Activated gamma-delta T cell treated with anti-CD3 and anti-CD28 coated beads, Interleukin-2, amount 50 U/mL, for 16 hours (primary cell): ENCODE results near the gene NDUFAF3.

Experiments used
- DNase-seq: peaks from one replicate; pipeline ENCODE4 v3.0.0-alpha.2; 2020; ENCODE audit warnings: low read depth

Gene NDUFAF3

DNA sequence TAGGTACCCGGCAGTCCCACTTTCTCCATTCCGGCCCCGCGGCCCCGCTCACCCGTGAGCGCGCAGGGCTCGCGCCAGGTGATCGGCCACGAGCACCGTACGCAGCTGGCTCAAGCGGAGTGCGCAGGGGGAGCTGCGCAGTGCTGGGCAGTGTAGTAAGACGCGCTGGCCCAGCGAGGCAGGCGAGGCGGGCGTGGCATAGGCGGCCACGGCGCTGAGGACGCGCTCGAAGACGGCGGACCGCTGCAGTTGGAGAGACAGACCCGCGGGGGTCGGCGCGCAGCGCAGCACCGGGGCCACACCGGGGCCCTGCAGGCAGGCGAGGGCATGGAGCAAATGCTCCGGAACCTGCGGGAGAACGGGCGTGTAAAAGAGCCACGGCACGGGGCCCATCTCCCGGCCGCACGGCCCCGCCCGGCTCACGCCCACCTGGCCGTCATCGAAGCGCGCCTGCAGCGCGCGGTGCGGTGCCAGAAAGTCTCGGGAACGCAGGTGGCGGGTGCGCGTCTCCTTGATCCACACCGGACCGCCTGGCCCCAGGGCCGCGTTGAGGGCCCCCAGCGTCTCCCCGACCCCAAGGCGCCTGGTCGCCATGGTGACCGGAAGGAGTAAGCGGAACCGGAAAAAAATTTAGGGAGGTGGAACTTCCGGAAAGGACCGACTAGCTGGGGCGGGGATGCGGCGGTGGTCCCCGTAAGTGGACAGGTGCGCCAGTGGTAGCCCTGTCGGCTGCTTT is 3.8 kb upstream of the NDUFAF3 start, which contains the start of gene DALRD3:
Gene DALRD3, minus strand, starts transcription at position 610 of the 736 bp plus-strand sequence. Its CDS starts 16 bp downstream, at position 594.
- DNase-seq, result no peak

GRCh38 chr3:49018707-49019006 is 3.3 kb upstream of the NDUFAF3 start:
- DNase-seq, result no peak

GRCh38 chr3:49019941-49020329 is 2.0 kb upstream of the NDUFAF3 start:
- DNase-seq, result no peak

- no peak for DNase-seq
These were observed 1.4 kb upstream of the NDUFAF3 start for GRCh38 chr3:49020330-49021212.

DNA sequence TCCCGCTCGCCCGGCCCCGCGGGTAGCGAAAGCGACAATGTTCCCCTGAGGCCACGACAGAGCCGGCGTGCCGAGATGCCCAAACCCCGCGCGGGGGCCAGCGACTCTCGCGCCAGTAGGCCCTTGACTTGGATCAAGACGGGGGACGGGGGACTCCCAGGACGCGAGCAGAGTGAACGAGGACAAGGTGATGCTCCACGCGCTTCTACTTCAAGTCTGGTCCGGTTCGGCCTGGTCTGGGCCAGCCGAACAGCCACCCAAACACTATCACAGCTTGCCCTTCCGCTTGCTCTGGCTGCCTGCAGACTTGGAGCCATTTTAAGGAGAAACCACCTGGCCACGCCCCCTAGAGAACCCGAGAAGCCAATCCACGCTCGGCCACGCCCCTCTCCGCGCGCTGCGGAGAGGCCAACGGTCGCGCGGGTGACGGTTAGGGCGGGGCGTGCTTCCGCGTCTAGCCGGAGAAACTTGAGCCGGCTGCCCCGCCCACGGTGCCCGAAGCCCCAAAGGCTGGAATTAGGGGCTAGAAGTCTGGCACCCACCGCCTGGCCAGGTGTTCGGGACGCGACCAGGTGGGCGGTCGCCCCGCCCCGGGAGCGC is 608 bp upstream of the NDUFAF3 start:
- DNase-seq, result peak; percentile 98

GRCh38 chr3:49022688-49023171 is 809 bp downstream of the NDUFAF3 start:
- no peak for DNase-seq

GRCh38 chr3:49023775-49024174 is 1.9 kb downstream of the NDUFAF3 start:
- DNase-seq, result no peak

GRCh38 chr3:49024449-49024848 is 2.5 kb downstream of the NDUFAF3 start:
- no peak for DNase-seq

DNA sequence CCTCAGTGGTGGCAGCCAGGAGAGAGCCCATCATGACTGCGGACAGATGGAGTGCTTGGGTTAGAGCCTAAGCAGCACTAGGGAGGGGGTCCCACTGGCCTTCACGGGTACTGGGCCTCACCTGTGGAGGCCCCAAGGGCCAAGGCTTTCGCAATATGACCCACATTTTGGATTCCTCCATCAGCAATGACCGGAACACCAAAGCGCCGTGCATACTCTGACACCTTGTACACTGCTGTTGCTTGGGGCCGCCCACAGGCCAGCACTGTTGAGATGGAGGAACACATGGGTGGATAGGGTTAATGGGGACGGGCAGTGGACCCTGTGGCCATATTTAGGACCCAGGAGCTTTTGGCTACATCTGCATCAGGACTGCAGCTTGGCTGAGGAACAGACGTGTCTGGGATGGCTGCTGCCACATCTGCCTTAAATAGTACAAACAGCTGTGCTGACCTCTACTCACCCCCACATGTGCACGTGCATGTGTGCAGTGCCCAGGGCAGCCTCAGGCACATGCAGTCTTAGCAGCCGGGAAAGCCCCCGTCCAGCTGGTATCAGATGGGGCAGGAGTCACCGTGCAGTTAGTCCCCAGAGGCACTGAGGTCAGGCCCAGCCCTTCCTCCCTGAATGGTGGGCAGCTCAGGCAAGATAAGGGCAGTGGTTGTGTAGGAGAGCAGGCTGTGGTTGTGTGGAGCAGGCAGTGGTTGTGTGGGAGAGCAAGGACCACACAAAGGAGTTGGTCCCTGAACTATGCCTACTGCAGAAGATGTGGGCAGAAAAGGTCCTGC is 3.3 kb downstream of the NDUFAF3 start:
- no peak for DNase-seq

GRCh38 chr3:49025793-49026520 is 4.0 kb downstream of the NDUFAF3 start:
- no peak for DNase-seq

DNA sequence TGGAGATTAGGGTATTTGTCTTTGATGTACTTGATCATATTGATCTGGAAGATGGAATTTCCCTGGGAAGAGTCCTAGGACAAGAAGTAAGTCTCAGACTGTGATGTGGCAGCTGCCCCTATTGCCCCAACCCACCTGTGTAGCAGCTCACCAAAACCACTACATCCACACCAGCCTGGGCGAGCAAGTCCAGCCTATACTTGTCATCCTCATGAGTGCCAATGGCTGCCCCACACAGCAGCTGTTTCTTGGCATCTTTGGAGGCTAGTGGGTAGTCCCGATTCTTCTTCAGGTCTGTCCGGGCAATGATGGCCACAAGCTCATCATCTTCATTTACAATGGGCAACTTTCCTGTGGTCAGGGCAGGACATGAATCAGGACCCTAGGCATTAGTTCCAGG is 4.6 kb downstream of the NDUFAF3 start:
- DNase-seq, result no peak

GRCh38 chr3:49027634-49028033 is 5.7 kb downstream of the NDUFAF3 start:
- no peak for DNase-seq

GRCh38 chr3:49028298-49028672 is 6.4 kb downstream of the NDUFAF3 start:
- no peak for DNase-seq

DNA sequence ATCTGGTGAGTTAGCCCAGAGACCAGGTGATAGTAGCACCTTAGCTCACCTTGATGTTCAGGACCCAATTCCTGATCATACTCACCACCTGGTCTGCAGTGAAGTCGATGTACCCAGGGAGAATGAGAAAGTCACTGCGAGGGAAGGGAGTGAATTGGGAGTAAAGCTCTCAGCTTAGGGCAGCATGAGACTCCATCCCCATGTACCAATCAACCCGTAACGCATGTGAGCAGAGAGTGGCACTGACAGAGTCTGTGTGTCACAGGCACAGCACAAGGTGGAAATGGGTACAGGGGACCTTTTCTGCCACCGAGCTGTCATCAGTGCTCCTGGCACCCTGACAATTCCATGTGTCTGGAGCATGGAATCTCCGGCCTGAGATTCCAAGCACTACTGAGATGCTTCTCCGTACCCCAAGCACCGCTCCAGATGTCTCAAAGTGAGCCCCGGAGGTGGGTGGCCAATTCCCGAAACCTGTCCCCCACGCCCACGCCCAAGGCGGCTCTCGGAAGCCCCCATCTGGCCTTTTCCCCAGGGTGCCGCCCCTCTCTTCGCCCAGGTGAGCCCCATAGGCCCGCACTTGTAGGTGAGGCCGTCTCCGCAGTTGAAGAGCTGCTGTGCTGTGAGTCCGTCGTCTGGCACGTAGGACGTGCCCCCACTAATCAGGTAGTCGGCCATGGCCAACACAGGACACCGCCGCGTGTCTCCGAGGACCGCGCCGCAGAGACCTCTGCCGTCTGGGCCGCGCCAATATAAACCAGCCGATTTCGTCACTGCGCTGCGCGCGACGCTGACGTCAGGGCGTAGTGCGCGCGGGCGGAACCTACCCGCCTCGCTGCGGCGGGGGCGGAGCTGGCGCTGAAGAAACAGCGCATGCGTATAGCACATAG is 7.0 kb downstream of the NDUFAF3 start, which contains the start of gene IMPDH2:
Gene IMPDH2, minus strand, starts transcription at position 726 of the 890 bp plus-strand sequence. Its CDS starts 48 bp downstream, at position 678.
- DNase-seq, result peak; percentile 85

DNA sequence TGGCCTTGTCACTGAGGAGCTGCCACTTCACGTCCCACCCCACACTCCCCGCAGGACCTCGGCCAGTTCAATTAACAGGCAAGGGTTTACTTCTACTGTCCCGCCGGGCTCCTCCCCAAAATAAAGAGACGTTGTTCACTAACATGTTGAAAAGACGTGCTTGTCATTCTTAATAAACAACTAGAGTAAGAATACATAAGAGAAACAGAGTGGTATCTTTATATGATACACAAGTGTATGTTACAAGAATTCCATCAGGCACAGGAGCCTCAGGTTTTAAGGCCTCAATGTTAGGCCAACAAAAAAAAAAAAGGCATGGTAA is 7.6 kb downstream of the NDUFAF3 start:
- DNase-seq, result no peak

GRCh38 chr3:49030321-49030720 is 8.4 kb downstream of the NDUFAF3 start:
- DNase-seq, result no peak

DNA sequence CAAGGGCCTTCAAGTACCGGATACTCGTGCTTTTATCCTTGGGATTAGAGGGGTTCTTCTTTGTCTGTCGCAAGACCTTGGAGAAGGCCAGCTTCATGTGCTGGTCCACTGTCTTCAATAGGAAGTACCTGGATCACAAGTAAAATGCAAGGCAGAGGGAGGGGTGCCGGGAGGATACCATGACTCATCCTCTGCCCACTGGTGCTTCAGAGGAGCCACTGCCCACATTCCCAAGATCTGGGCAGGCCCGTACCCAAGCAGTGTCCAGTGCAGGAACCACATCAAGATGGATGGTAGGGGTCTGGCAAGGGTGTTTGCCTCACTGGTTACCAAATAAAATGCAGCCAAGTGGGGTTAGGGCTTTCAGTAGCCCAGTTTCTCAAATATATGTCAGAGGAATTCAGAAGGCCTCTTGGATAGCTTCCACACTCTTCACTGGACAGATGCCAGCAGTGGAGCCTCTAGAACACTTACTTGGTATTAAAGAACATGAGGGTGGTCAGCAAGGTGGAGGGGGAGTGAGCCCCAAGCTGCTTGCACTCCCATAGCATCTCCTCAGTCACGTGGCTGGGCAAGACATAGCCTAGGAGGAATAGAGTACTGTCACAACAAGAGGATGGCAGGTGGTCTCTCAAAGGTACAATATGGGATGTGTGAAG is 10.9 kb downstream of the NDUFAF3 start:
- DNase-seq, result no peak

- DNase-seq, result no peak
These were observed 12.7 kb downstream of the NDUFAF3 start for GRCh38 chr3:49034650-49035049.

DNA sequence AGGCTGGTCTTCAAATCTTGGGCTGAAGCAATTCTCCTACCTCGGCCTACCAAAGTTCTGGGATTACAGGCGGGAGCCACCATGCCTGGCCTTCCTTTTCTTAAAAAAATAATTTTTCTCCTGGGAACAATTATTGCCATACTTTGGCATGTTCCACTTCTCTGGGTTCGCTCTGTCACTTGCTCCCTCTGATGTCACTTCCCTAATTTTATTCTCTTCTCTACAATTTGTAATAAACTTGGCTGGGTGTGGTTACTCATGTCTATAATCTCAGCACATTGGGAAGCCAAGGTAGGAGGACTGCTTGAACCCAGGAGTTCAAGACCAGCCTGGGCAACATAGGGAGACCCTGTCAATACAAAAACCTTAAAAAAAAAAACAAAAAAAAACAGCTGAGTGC is 13.4 kb downstream of the NDUFAF3 start:
- DNase-seq, result no peak

DNA sequence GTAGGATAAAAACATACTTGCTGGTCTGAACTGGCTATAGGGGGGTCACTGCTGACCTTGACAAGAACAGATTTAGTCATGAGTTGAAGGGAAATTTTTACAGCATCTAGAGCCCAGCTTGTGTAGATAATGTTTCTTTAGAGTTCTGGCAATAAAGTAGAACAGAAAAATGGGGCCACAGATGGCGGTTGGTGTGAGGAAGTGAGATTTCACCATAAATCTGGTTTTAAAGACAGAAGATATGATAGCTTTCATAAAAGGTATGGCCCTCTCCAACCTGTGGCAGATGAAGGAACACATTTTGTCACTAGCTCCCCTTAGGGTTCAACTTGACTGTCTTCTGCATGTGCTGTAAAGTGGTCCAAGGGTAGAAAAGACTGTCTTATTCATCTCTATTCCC is 31.6 kb downstream of the NDUFAF3 start:
- DNase-seq, result no peak
